Keratinocyte (primary cell): Measurements from ENCODE around the gene NCKAP5. TPM values are rescaled to one million over a fixed set of nuclear protein-coding genes. Genes with fewer than 3 reads are reported as not detected.

Experiments
- DNase-seq: peaks from one replicate; pipeline ENCODE4 v3.0.0-alpha.2; 2011; ENCODE audit warnings: low read depth, missing footprints, low spot score
- FAIRE-seq: peaks from 2 replicates; lab custom pipeline; 2011; peaks lifted over from hg19 to GRCh38; lab: Jason Lieb, UNC
- H2AFZ ChIP-seq: 2 replicates; pipeline ENCODE4 v1.6.0; 2012; ENCODE audit warnings: low read length, control low read depth, inconsistent platforms; ENCODE audit not compliant: control insufficient read depth
- H3K27ac ChIP-seq: 2 replicates; pipeline ENCODE4 v1.5.1; 2011; ENCODE audit warnings: low read length; ENCODE audit not compliant: control insufficient read depth, insufficient read depth
- H3K27me3 ChIP-seq: 3 replicates; pipeline ENCODE4 v1.6.0; 2011; ENCODE audit warnings: low read length; ENCODE audit not compliant: control insufficient read depth, insufficient read depth; ENCODE audit errors: extremely low read depth
- H3K36me3 ChIP-seq, 2 experiments: 2 replicates in 1 of 2; 3 replicates in 1 of 2; pipeline ENCODE4 v1.5.1; 2011; ENCODE audit warnings: low read length in 2 of 2, mild to moderate bottlenecking in 1 of 2; ENCODE audit not compliant: control insufficient read depth in 2 of 2, insufficient read depth in 2 of 2; ENCODE audit errors: extremely low read depth in 1 of 2
- H3K4me1 ChIP-seq: 3 replicates; pipeline ENCODE4 v1.5.1; 2011; ENCODE audit warnings: low read length; ENCODE audit not compliant: control insufficient read depth, insufficient read depth; ENCODE audit errors: extremely low read depth
- H3K4me2 ChIP-seq: 3 replicates; pipeline ENCODE4 v1.6.0; 2011; ENCODE audit warnings: low read depth, low read length; ENCODE audit not compliant: control insufficient read depth, insufficient read depth; ENCODE audit errors: extremely low read depth
- H3K4me3 ChIP-seq, 3 experiments: fragments of 200-600 bp in 1 of 3; sonication (generic) in 1 of 3; 2 replicates in 2 of 3; 3 replicates in 1 of 3; pipeline ENCODE4 v1.5.1; 2011 to 2016; ENCODE audit warnings: low read length in 3 of 3, mild to moderate bottlenecking in 3 of 3, control low read depth in 2 of 3, inconsistent platforms in 1 of 3, low read depth in 1 of 3, mixed read lengths in 1 of 3, mixed run types in 1 of 3, moderate library complexity in 1 of 3; ENCODE audit not compliant: control insufficient read depth in 2 of 3, insufficient read depth in 2 of 3; ENCODE audit errors: extremely low read depth in 1 of 3
- H3K79me2 ChIP-seq: 2 replicates; pipeline ENCODE4 v1.6.0; 2012; ENCODE audit warnings: low read length; ENCODE audit not compliant: control insufficient read depth, insufficient read depth
- H3K9ac ChIP-seq: 3 replicates; pipeline ENCODE4 v1.6.0; 2011; ENCODE audit warnings: low read length; ENCODE audit not compliant: control insufficient read depth, insufficient read depth; ENCODE audit errors: extremely low read depth
- H3K9me1 ChIP-seq: 3 replicates; pipeline ENCODE4 v1.6.0; 2011; ENCODE audit warnings: low read length; ENCODE audit not compliant: control insufficient read depth, insufficient read depth; ENCODE audit errors: extremely low read depth
- H3K9me3 ChIP-seq: 2 replicates; pipeline ENCODE4 v1.5.1; 2012; ENCODE audit warnings: low read depth, low read length; ENCODE audit not compliant: control insufficient read depth
- H4K20me1 ChIP-seq: 3 replicates; pipeline ENCODE4 v1.6.0; 2011; ENCODE audit warnings: low read length; ENCODE audit not compliant: control insufficient read depth, insufficient read depth; ENCODE audit errors: extremely low read depth
- EZH2 ChIP-seq: IDR thresholded peaks from one replicate; pipeline ENCODE4 v1.6.1; 2012; ENCODE audit warnings: inconsistent platforms, mild to moderate bottlenecking, low read length, moderate library complexity
- dilution Hi-C: fragments of 300-500 bp; cut with MboI; formaldehyde crosslinking; loops from one replicate; pipeline ENCODE4 v1.7.0; 2020; ENCODE audit warnings: low sequenced_read_pairs; ENCODE audit not compliant: extremely low pct_ligation_motif_present
- polyA plus RNA-seq, 5 experiments: library from polyadenylated mRNA; depleted of rRNA in 3 of 5; stranded (reverse) in 3 of 5; stranded (forward) in 1 of 5; unstranded in 1 of 5; fragments of >200 nt; gene quantifications; 1 replicate in 1 of 5; 2 replicates in 3 of 5; 3 replicates in 1 of 5; pipeline versions ENCODE4 v1.2.1 to v1.2.3, GENCODE V29; 2011 to 2012; ENCODE audit warnings: missing spikeins in 2 of 5, low read depth in 1 of 5, low replicate concordance in 1 of 5
- TF ChIP-seq, protein P1 (sequence below), 3 experiments: IDR thresholded peaks in 1 of 3; conservative IDR thresholded peaks in 1 of 3; optimal IDR thresholded peaks in 1 of 3; 2 replicates in 2 of 3; 3 replicates in 1 of 3; pipeline versions ENCODE3 to v1.5.1; 2011; ENCODE audit warnings: low read length in 3 of 3, mild to moderate bottlenecking in 3 of 3, moderate library complexity in 2 of 3, control low read depth in 1 of 3, inconsistent platforms in 1 of 3; ENCODE audit not compliant: insufficient read depth in 2 of 3; ENCODE audit errors: extremely low read depth in 1 of 3

Gene NCKAP5
- polyA plus RNA-seq, 1 donor (not counting 4 experiments of a cell fraction or from before 2014, with no cell fraction given): 3.6 TPM

GRCh38 chr2:133508546-133509165, 59.6 kb downstream of the NCKAP5 start:
- Histone ChIP-seq H3K9me3 (no peaks in the 10 kb centered on the region), H3K4me3 (no peak overlapping the region), H4K20me1 (no peaks in the 10 kb centered on the region), H3K9me1 (no peaks in the 10 kb centered on the region), H3K4me2 (no peak overlapping the region), H3K9ac (no peak overlapping the region), H3K27ac (no peak overlapping the region), H3K36me3 (no peaks in the 10 kb centered on the region), H3K27me3 (no peaks in the 10 kb centered on the region), H3K79me2 (no peaks in the 10 kb centered on the region), H3K4me1 (peaks cover 32% of the 10 kb centered on the region), H2AFZ (no peak overlapping the region)
- FAIRE-seq (no peak), DNase-seq (no peak)
- TF ChIP-seq, protein P1, sequence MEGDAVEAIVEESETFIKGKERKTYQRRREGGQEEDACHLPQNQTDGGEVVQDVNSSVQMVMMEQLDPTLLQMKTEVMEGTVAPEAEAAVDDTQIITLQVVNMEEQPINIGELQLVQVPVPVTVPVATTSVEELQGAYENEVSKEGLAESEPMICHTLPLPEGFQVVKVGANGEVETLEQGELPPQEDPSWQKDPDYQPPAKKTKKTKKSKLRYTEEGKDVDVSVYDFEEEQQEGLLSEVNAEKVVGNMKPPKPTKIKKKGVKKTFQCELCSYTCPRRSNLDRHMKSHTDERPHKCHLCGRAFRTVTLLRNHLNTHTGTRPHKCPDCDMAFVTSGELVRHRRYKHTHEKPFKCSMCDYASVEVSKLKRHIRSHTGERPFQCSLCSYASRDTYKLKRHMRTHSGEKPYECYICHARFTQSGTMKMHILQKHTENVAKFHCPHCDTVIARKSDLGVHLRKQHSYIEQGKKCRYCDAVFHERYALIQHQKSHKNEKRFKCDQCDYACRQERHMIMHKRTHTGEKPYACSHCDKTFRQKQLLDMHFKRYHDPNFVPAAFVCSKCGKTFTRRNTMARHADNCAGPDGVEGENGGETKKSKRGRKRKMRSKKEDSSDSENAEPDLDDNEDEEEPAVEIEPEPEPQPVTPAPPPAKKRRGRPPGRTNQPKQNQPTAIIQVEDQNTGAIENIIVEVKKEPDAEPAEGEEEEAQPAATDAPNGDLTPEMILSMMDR (optimal IDR thresholded peaks at IDR 0.05 in 1 of 3, IDR thresholded peaks at IDR 0.05 in 1 of 3, conservative IDR thresholded peaks at IDR 0.05 in 1 of 3; ENCODE audit: extremely low read depth in 1 of 3, insufficient read depth in 2 of 3, low read length in 3 of 3): no peak
- no peak for TF ChIP-seq EZH2
- dilution Hi-C loops: no loop called here

GRCh38 chr2:133506996-133507395, 61.3 kb downstream of the NCKAP5 start:
- Histone ChIP-seq H3K9me1 (no peaks in the 10 kb centered on the region), H3K27me3 (no peaks in the 10 kb centered on the region), H3K27ac (no peak overlapping the region), H3K4me2 (no peak overlapping the region), H3K9ac (no peak overlapping the region), H3K36me3 (no peaks in the 10 kb centered on the region), H2AFZ (no peak overlapping the region), H4K20me1 (no peaks in the 10 kb centered on the region), H3K79me2 (no peaks in the 10 kb centered on the region), H3K9me3 (no peaks in the 10 kb centered on the region), H3K4me3 (no peak overlapping the region), H3K4me1 (peaks cover 32% of the 10 kb centered on the region)
- TF ChIP-seq, protein P1 (optimal IDR thresholded peaks at IDR 0.05 in 1 of 3, IDR thresholded peaks at IDR 0.05 in 1 of 3, conservative IDR thresholded peaks at IDR 0.05 in 1 of 3; ENCODE audit: extremely low read depth in 1 of 3, insufficient read depth in 2 of 3, low read length in 3 of 3): no peak
- no peak for TF ChIP-seq EZH2
- DNase-seq: peak; percentile 15
- no peak for FAIRE-seq
- dilution Hi-C loops: no loop called here
